GM12875 (cell line): ENCODE data around the gene CKAP4.

ENCODE experiments used
- H3K4me3 ChIP-seq: one replicate; pipeline ENCODE4 v1.5.1; 2011; ENCODE audit warnings: low read depth, low read length, control low read depth
- TF ChIP-seq, protein P1 (sequence below): IDR thresholded peaks from 2 replicates; pipeline ENCODE4 v1.5.1; 2011; ENCODE audit warnings: low read depth, mild to moderate bottlenecking, control low read depth, inconsistent platforms, low read length, moderate library complexity, borderline replicate concordance; ENCODE audit not compliant: insufficient read depth

Gene CKAP4

GRCh38 chr12:106282457-106283097 lies 34.8 kb upstream of the CKAP4 start:
- no peak overlapping the region for H3K4me3 ChIP-seq
- TF ChIP-seq, protein P1, sequence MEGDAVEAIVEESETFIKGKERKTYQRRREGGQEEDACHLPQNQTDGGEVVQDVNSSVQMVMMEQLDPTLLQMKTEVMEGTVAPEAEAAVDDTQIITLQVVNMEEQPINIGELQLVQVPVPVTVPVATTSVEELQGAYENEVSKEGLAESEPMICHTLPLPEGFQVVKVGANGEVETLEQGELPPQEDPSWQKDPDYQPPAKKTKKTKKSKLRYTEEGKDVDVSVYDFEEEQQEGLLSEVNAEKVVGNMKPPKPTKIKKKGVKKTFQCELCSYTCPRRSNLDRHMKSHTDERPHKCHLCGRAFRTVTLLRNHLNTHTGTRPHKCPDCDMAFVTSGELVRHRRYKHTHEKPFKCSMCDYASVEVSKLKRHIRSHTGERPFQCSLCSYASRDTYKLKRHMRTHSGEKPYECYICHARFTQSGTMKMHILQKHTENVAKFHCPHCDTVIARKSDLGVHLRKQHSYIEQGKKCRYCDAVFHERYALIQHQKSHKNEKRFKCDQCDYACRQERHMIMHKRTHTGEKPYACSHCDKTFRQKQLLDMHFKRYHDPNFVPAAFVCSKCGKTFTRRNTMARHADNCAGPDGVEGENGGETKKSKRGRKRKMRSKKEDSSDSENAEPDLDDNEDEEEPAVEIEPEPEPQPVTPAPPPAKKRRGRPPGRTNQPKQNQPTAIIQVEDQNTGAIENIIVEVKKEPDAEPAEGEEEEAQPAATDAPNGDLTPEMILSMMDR: peak; percentile 67

GRCh38 chr12:106281804-106282203 lies 34.0 kb upstream of the CKAP4 start:
- H3K4me3 ChIP-seq: no peak overlapping the region
- TF ChIP-seq, protein P1: no peak

- TF ChIP-seq, protein P1: no peak
- H3K4me3 ChIP-seq: no peak overlapping the region
Measured at GRCh38 chr12:106281056-106281782, 33.4 kb upstream of the CKAP4 start.

DNA sequence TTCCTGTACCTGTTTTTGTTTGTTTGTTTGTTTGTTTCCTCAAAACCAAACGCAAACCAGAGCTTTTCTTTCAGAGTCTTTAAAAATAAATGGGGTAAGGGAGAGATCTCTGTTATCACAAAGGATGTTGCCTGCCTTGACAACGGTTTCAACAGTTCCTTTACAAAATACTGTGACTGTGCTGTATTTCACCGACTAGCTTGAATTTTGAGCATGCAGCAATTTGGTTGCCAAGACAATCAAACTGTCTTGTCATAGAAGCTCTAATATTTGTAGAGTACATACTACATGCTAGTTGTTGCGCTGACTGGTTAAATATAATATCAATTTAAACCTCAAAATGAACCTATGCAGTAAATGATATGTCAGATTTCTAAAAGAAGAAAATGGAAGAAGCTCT lies 32.3 kb upstream of the CKAP4 start:
- no peak overlapping the region for H3K4me3 ChIP-seq
- TF ChIP-seq, protein P1: no peak

GRCh38 chr12:106276032-106276740 lies 28.4 kb upstream of the CKAP4 start:
- TF ChIP-seq, protein P1: no peak
- H3K4me3 ChIP-seq: no peak overlapping the region

DNA sequence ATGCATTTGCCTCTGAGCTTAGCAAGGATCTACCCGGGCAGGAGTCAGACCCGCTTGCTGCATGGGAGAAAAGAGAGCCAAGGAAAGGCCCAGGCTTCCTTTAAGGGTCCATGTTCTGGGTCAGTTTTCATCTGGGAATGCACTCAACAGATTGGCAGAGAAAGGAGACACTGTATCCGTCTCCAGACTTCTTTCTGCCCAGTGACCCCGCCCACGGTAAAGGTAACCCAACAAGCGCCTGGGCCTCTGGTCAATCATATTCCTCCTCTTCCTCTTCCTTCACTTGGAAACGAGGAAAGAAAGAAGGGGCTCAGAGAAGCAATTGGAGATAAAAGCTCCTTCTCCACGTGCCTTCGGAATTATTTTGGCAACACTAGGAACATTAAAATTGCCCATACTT lies 27.6 kb upstream of the CKAP4 start:
- TF ChIP-seq, protein P1: no peak
- no peak overlapping the region for H3K4me3 ChIP-seq
